Right lobe of liver (tissue), 4 donors: Measurements from ENCODE around the gene GNAT3.

Experiments
- CTCF ChIP-seq, 4 donors: fragments of 200-600 bp in 3 of 4; fragments of 450-650 bp in 1 of 4; IDR thresholded peaks; one replicate each; pipeline versions ENCODE4 v1.5.1 to v1.8.0; 2016 to 2022; ENCODE audit warnings: antibody characterized with exemption in 4 of 4, mild to moderate bottlenecking in 2 of 4
- POLR2A ChIP-seq: fragments of 450-650 bp; IDR thresholded peaks from one replicate; pipeline ENCODE4 v1.6.1; 2017; ENCODE audit warnings: antibody characterized with exemption, mild to moderate bottlenecking
- donor health status: DM: no; HTN: no; CAD: no.
- donor health status: DM: no; HTN: no; CAD: no.
- donor health status: DM: no; HTN: yes; CAD: no.

GRCh38 chr7:80521809-80522208 is 9.9 kb upstream of the GNAT3 start:
- TF ChIP-seq CTCF (IDR thresholded peaks at IDR 0.05) = no peak
- no peak for TF ChIP-seq POLR2A
